ENCODE data around the gene LIPF. TPM values are rescaled to one million over a fixed set of nuclear protein-coding genes. Genes with fewer than 3 reads are reported as not detected.

LIPF gene
- not detected in 2 replicates for polyA plus RNA-seq (2011; rRNA removed)
- not detected in 2 replicates for polyA minus RNA-seq (2011; rRNA and poly(A)+ RNA removed)

GRCh38 chr10:88664142-88664541, at the start of gene LIPF:
Gene LIPF (plus strand): TSS chr10:88664442. CDS start chr10:88667298, 2,856 bp downstream.
- ChIA-PET CTCF (no interaction called here), POLR2A (no interaction called here)
- TF ChIP-seq CTCF (IDR thresholded peaks at IDR 0.05; ENCODE audit: insufficient read depth, low read depth, low read length) = no peak
- Histone ChIP-seq H3K4me3 (ENCODE audit: low read depth, low read length) (no peak within 1 kb of the TSS), H3K36me3 (ENCODE audit: control insufficient read depth, insufficient read depth, low read length) (no peaks in the 10 kb centered on the region), H3K27me3 (ENCODE audit: control insufficient read depth, insufficient read depth, low read length) (no peaks in the 10 kb centered on the region)
- DNase-seq (ENCODE audit: low read depth) = no peak

- ChIA-PET CTCF (interaction anchor here (0.6 to 1.7 kb wide), 3 partner anchors 28 to 175 kb away, joined by 3 to 8 read pairs (median 3); partner anchors contain the start of gene RNLS), POLR2A (no interaction called here)
- no peak for DNase-seq (ENCODE audit: low read depth)
- no peaks in the 10 kb centered on the region for H3K27me3 ChIP-seq (ENCODE audit: control insufficient read depth, insufficient read depth, low read length)
- H3K36me3 ChIP-seq (ENCODE audit: control insufficient read depth, insufficient read depth, low read length) = no peaks in the 10 kb centered on the region
- TF ChIP-seq CTCF (IDR thresholded peaks at IDR 0.05; ENCODE audit: insufficient read depth, low read depth, low read length) = no peak
- H3K4me3 ChIP-seq (ENCODE audit: low read depth, low read length) = no peak overlapping the region
Observed at GRCh38 chr10:88616250-88616977, 47.8 kb upstream of the LIPF start.

- ChIA-PET POLR2A (interaction anchor here (0.7 kb wide), 1 partner anchor 42 kb away, joined by 3 read pairs; no protein-coding TSS in a partner anchor), CTCF (interaction anchor here (1.3 to 1.7 kb wide), 2 partner anchors 35 kb away, joined by 6 to 8 read pairs; partner anchors contain the start of gene RNLS)
- Histone ChIP-seq H3K36me3 (ENCODE audit: control insufficient read depth, insufficient read depth, low read length) (no peaks in the 10 kb centered on the region), H3K4me3 (ENCODE audit: low read depth, low read length) (no peak overlapping the region), H3K27me3 (ENCODE audit: control insufficient read depth, insufficient read depth, low read length) (no peaks in the 10 kb centered on the region)
- no peak for TF ChIP-seq CTCF (IDR thresholded peaks at IDR 0.05; ENCODE audit: insufficient read depth, low read depth, low read length)
- DNase-seq (ENCODE audit: low read depth) = no peak
Observed at GRCh38 chr10:88617772-88618300, 46.4 kb upstream of the LIPF start.

- Histone ChIP-seq H3K36me3 (ENCODE audit: control insufficient read depth, insufficient read depth, low read length) (no peaks in the 10 kb centered on the region), H3K27me3 (ENCODE audit: control insufficient read depth, insufficient read depth, low read length) (no peaks in the 10 kb centered on the region), H3K4me3 (ENCODE audit: low read depth, low read length) (no peak overlapping the region)
- no peak for TF ChIP-seq CTCF (IDR thresholded peaks at IDR 0.05; ENCODE audit: insufficient read depth, low read depth, low read length)
- ChIA-PET POLR2A (no interaction called here), CTCF (interaction anchor here (1.3 kb wide), 1 partner anchor 35 kb away, joined by 6 read pairs; the partner anchor contains the start of gene RNLS)
- no peak for DNase-seq (ENCODE audit: low read depth)
Observed at GRCh38 chr10:88618496-88618895, 45.7 kb upstream of the LIPF start.

GRCh38 chr10:88620441-88620840, 43.8 kb upstream of the LIPF start:
- no peak for TF ChIP-seq CTCF (IDR thresholded peaks at IDR 0.05; ENCODE audit: insufficient read depth, low read depth, low read length)
- POLR2A ChIA-PET = no interaction called here
- no peak for DNase-seq (ENCODE audit: low read depth)

More at GRCh38 chr10:88620441-88620840, 43.8 kb upstream of the LIPF start:
- Histone ChIP-seq H3K4me3 (ENCODE audit: low read depth, low read length) (no peak overlapping the region), H3K36me3 (ENCODE audit: control insufficient read depth, insufficient read depth, low read length) (no peaks in the 10 kb centered on the region), H3K27me3 (ENCODE audit: control insufficient read depth, insufficient read depth, low read length) (no peaks in the 10 kb centered on the region)
- CTCF ChIA-PET = no interaction called here
